Activated CD4-positive, alpha-beta memory T cell treated with anti-CD3 and anti-CD28 coated beads, Interleukin-2, amount 10 ng/mL, durations not matched to agents 7 days and 5 days (primary cell): Measurements from ENCODE around the gene PRKG1. TPM values are rescaled to one million over a fixed set of nuclear protein-coding genes. Genes with fewer than 3 reads are reported as not detected.

ENCODE experiments used
- CTCF ChIA-PET: fragments of 350-600 bp; sonication (Branson Sonifier 250); formaldehyde crosslinking; loops from one replicate; lab custom pipeline; 2021; ENCODE audit warnings: antibody characterized with exemption, inconsistent platforms; lab: Charles Lee
- POLR2A ChIA-PET: fragments of 350-600 bp; sonication (Branson Sonifier 250); formaldehyde crosslinking; loops from one replicate; lab custom pipeline; 2021; ENCODE audit warnings: antibody characterized with exemption; lab: Charles Lee
- DNase-seq: peaks from one replicate; pipeline ENCODE4 v3.0.0-alpha.2; 2020
- H3K27ac Mint-ChIP-seq: one replicate; pipeline ENCODE4 v1.8.0; 2021; ENCODE audit warnings: mild to moderate bottlenecking, mixed read lengths
- H3K27me3 Mint-ChIP-seq: one replicate; pipeline ENCODE4 v1.8.0; 2021; ENCODE audit warnings: mixed read lengths
- H3K36me3 Mint-ChIP-seq: one replicate; pipeline ENCODE4 v1.8.0; 2021; ENCODE audit warnings: low read depth, mixed read lengths
- H3K4me1 Mint-ChIP-seq: one replicate; pipeline ENCODE4 v1.8.0; 2021; ENCODE audit warnings: mixed read lengths
- H3K4me3 Mint-ChIP-seq: one replicate; pipeline ENCODE4 v1.8.0; 2021; ENCODE audit warnings: mild to moderate bottlenecking, mixed read lengths
- H3K9me3 Mint-ChIP-seq: one replicate; pipeline ENCODE4 v1.8.0; 2021; ENCODE audit warnings: mixed read lengths
- total RNA-seq, 2 experiments: library from RNA; stranded (reverse); gene quantifications; one replicate each; pipeline ENCODE4 v1.2.3, GENCODE V29; 2021

The PRKG1 gene
- total RNA-seq, 2 experiments from 2014 or later = not detected

DNA sequence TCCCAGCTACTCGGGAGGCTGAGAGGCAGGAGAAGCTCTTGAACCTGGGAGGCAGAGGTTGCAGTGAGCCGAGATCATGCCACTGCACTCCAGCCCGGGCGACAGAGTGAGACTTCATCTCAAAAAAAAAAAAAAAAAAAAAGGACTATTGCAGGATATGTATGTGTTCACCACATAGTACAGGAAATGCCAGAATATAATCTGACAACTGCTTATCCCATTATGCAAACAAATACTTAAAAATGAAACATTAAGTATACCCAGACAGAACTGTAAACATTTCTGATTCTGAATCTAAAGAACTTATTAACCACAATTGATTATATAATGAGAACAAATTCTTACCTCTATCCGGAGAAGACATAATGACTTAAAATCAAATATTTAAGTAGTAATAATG, 1258.5 kb downstream of the PRKG1 start:
- Mint-ChIP-seq H3K9me3 (no peaks in the 10 kb centered on the region), H3K27me3 (no peaks in the 10 kb centered on the region), H3K4me3 (no peak overlapping the region), H3K36me3 (no peaks in the 10 kb centered on the region), H3K27ac (no peak overlapping the region), H3K4me1 (no peaks in the 10 kb centered on the region)
- CTCF ChIA-PET = no interaction called here
- DNase-seq = no peak
- POLR2A ChIA-PET = no interaction called here

DNA sequence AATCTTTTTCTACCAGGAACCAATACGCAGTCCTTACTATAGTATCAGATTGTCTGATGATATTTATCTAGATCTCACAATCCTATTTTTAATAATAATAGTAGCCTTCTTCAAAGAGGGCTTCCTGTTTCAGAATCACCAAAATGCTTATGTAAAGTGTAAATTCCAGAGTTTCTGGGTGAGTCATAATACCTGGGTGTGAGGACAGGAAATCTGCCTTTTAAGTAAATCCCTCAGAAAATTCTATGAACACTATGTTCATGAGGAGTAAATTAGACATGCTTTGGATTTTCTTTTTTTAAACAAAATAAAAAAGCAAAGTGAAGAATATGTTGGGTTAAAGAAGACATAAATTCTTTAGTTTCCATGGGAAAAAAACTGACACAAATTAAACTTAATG, 1260.3 kb downstream of the PRKG1 start:
- Mint-ChIP-seq H3K4me3 (no peak overlapping the region), H3K27ac (no peak overlapping the region), H3K36me3 (no peaks in the 10 kb centered on the region), H3K27me3 (no peaks in the 10 kb centered on the region), H3K4me1 (no peaks in the 10 kb centered on the region), H3K9me3 (no peaks in the 10 kb centered on the region)
- CTCF ChIA-PET = no interaction called here
- no peak for DNase-seq
- POLR2A ChIA-PET = no interaction called here

- Mint-ChIP-seq H3K36me3 (no peaks in the 10 kb centered on the region), H3K27ac (no peak overlapping the region), H3K27me3 (no peaks in the 10 kb centered on the region), H3K4me3 (no peak overlapping the region), H3K4me1 (no peaks in the 10 kb centered on the region), H3K9me3 (no peaks in the 10 kb centered on the region)
- ChIA-PET CTCF (no interaction called here), POLR2A (no interaction called here)
- DNase-seq = no peak
These were observed 1261.4 kb downstream of the PRKG1 start for GRCh38 chr10:52335665-52336064.

GRCh38 chr10:52337225-52337624, 1262.9 kb downstream of the PRKG1 start:
- no peaks in the 10 kb centered on the region for H3K4me1 Mint-ChIP-seq
- H3K36me3 Mint-ChIP-seq = no peaks in the 10 kb centered on the region
- no peak overlapping the region for H3K4me3 Mint-ChIP-seq
- DNase-seq = no peak
- H3K27me3 Mint-ChIP-seq = no peaks in the 10 kb centered on the region
- H3K9me3 Mint-ChIP-seq = no peaks in the 10 kb centered on the region
- ChIA-PET POLR2A (no interaction called here), CTCF (no interaction called here)
- no peak overlapping the region for H3K27ac Mint-ChIP-seq

GRCh38 chr10:52343439-52343838, 1269.2 kb downstream of the PRKG1 start:
- POLR2A ChIA-PET = no interaction called here
- no peaks in the 10 kb centered on the region for H3K9me3 Mint-ChIP-seq
- H3K36me3 Mint-ChIP-seq = no peaks in the 10 kb centered on the region
- CTCF ChIA-PET = no interaction called here
- DNase-seq = no peak
- no peaks in the 10 kb centered on the region for H3K4me1 Mint-ChIP-seq
- H3K27ac Mint-ChIP-seq = no peak overlapping the region
- H3K4me3 Mint-ChIP-seq = no peak overlapping the region
- H3K27me3 Mint-ChIP-seq = no peaks in the 10 kb centered on the region

DNA sequence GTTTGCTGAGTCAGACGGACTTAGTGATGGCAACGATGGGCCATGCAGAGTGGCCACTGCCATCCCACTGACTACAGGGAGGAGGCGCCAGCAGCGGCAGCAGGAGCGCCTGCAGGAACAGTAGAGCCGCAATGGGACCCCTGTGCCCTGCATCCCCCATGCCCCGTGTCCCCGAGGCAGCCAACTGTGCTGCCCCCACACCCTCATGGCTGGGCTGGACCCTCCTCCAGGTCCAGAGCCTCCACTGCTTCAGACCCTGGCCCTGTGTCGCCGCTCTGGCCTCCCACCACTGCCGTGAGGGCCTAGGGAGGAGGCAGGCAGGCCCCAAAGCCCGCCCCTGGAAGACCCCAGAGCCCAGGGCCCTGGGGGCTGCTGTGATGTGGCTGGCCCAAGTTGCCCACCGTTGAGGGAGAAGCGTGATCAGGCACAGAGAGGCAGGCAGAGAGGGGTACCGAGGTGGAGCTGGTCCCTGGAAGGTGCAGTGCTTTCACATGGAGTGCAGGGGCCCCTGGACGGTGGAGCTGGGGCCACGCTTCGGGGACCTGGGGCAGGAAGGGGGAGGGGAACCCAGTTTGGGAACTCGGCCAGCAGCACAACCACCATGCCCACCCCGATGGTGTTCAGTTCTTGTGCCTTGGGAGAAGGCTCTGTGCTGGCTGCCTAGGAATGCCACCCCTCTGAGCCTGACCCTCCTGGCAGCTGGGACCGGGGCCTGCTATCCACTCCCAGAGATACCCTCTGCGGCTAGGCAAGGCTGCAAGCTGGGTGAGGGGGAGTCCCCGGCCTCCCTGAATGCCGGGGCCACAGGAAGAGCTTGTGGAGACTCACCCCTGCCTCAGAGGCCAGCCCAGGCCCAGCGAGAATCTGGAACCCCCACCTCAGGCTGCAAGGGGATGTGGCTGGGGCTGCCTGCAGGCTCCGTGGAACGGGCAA, 1272.4 kb downstream of the PRKG1 start:
- no peak overlapping the region for H3K4me3 Mint-ChIP-seq
- CTCF ChIA-PET = no interaction called here

DNA sequence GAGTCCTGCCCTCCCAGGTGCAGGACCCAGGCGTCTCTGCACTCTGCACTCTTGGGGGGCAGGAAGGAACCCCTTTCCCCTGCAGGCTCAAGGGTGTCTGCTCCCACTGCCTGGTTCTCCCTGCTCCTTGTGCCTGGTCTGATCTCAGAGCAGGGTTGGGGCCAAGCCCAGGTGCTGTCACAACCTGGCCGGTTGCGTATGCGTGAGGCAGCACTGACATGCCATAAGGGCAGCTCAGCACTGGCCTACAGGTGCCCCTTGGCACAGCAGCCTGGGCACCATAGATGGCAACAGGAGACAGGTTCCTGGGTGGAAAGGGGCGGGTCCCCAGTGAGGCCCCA, 1273.0 kb downstream of the PRKG1 start:
- POLR2A ChIA-PET = no interaction called here
- H3K36me3 Mint-ChIP-seq = no peaks in the 10 kb centered on the region
- peaks cover 2% of the 10 kb centered on the region for H3K9me3 Mint-ChIP-seq
- H3K27me3 Mint-ChIP-seq = no peaks in the 10 kb centered on the region
- no peak overlapping the region for H3K27ac Mint-ChIP-seq
- H3K4me1 Mint-ChIP-seq = no peaks in the 10 kb centered on the region
- DNase-seq = no peak
- H3K4me3 Mint-ChIP-seq = no peak overlapping the region
- CTCF ChIA-PET = no interaction called here

More for the DNA sequence above, 1272.4 kb downstream of the PRKG1 start:
- POLR2A ChIA-PET = no interaction called here
- no peak for DNase-seq
- Mint-ChIP-seq H3K9me3 (peaks cover 2% of the 10 kb centered on the region), H3K4me1 (no peaks in the 10 kb centered on the region), H3K27me3 (no peaks in the 10 kb centered on the region), H3K36me3 (no peaks in the 10 kb centered on the region), H3K27ac (no peak overlapping the region)

Other genes starting within 250 kb of the PRKG1 start
- not detected for gene A1CF, start 188.9 kb upstream of the PRKG1 start, total RNA-seq